Activated CD4-positive, alpha-beta T cell treated with anti-CD3 and anti-CD28 coated beads, Interleukin-10, Interleukin-2, amounts not matched to agents 100 ng/mL and 50 ng/mL, durations not matched to agents 16 hours and 8 hours (primary cell): ENCODE results near the gene CD276.
"Not testable (repeated sequence)": the region's sequence is repeated elsewhere in the genome, so short reads cannot be mapped to it uniquely, and the experiment has no call there.

Experiments
- DNase-seq: peaks from one replicate; pipeline ENCODE4 v3.0.0-alpha.2; 2020

CD276 gene

DNA sequence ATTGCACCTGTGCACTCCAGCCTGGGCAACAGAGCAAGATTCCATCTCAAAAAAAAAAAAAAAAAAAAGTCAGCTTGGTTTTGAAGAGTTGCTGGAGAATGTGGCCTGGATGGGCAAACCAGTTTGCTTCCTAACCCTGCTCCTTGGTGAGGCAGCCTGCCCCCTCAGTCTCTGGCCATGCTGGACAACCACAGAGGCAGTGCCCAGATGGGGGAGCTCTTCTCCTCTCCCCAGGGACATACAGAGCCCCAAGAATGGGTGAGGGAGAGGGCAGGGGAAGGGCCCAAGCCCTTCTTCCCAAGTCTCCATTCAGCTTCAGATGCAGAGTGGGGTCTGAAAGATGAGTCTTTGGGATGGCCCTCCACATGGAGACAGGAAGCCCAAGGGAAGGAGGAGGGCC, 27.9 kb downstream of the CD276 start:
- DNase-seq, result no peak

DNA sequence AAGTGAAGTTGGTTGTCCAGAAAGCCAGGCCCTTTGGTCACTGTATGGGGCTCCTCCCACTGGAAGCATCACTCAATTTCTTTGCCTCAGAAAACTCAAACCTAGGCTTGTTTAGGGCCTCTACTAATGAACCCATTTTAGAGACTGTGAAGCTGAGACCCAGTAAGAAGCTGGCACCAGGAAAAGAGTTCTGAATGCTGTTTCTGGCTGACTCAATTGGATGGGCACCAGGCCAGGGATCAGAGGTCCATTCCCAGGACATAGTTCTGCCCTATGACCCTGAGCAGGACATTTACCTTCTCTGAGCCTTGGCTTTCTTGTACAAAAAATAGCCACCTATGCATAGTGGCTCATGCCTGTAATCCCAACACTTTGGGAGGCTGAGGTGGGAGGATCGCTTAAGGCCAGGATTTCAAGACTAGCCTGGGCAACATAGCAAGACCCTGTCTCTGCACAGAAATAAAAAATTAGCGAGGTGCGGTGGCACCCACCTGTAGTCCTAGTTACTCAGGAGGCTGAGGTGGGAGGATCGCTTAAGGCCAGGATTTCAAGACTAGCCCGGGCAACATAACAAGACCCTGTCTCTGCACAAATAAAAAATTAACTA, 30.6 kb downstream of the CD276 start:
- DNase-seq, result no peak

DNA sequence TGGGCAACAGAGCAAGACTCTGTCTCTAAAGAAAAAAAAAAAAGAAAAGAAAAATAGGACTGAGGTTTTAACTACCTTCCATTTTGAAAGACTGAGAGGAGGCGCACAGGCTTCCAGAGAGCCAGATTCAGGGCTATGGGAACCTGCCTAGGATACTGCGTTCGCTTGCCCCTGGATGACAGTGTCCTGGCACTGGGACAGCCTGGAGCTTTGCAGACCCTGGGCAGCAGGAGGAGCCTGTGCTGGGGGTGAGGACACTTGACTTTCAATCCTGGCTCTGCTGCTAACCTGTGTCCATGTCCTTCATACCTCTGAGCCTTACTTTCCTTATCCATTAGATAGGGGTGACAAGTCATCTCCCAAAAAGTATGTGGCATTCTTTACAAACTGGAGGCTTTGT, 31.2 kb downstream of the CD276 start:
- DNase-seq, result no peak

DNA sequence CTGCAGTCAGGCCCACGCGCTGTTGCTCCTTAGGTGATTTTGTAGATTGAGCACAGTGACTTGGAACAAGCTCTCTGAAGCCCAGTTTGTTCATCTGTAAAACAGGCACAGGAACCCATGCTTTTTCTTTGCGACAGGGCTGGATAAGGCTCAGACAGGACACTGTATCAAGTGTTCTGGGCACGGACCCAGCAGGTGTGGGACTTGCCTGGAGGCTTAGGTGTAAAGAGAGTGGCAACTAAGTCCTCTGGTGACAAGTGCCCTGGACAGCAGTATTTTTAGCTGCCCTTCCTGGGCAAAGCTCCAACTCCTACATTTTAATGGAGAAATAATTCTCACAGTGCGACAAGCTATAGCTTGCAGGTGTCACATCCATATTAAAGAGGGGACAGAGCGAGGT, 32.2 kb downstream of the CD276 start:
- no peak for DNase-seq

DNA sequence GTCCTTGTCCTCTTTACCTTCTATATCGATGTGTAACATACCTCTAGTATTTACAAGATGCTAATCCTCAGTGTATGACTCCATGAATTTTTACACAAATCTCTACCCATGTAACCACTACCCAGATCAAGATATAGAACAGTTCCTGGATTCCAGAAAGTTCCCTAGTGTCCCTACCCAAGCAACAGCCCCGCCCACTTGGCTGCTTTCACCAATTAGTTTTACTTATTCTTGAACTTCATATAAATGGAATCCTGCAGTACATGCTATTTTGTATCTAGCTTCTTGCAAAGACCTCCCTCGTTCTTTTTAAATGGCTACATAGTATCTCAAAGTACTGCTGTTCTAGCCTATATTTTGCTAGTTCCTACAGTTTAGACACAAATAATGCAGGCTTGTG, 33.0 kb downstream of the CD276 start:
- no peak for DNase-seq

DNA sequence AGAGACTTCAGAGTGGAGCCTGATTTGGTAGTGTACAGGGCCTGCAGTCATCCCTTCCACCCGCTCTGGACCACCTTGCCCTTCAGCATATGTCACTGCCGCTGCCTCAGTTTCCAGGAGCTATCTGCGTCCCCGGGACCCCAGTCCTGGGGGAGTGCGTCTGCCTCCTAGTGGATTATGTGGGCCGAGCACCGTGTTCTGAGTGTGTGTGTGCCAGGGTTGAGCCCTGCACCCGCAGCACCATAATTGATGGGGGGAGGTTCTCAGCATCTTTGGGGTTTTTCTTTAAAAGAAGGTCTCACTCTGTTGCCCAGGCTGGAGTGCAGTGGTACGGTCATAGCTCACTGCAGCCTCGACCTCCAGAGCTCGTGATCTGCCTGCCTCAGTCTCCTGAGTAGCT, 33.6 kb downstream of the CD276 start:
- DNase-seq, result no peak

DNA sequence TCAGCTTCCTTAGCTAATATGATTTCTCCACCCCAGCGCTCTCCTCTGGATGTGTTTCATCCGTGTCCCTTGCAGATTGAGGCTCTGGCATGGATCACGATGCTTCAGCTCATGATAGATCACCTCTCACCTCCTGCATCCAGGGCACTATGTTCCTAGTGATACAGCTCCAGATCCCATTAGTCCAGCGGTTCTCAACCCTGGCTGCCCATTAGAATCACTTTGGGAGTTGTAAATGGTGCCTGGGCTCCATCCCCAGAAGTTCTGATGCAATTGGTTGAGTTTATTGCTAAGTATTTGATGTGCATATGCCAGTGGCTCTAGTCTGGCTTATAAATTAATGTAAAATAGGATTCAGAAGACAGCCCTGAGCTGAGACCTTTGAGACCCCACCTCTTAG, 34.5 kb downstream of the CD276 start:
- DNase-seq, result no peak

DNA sequence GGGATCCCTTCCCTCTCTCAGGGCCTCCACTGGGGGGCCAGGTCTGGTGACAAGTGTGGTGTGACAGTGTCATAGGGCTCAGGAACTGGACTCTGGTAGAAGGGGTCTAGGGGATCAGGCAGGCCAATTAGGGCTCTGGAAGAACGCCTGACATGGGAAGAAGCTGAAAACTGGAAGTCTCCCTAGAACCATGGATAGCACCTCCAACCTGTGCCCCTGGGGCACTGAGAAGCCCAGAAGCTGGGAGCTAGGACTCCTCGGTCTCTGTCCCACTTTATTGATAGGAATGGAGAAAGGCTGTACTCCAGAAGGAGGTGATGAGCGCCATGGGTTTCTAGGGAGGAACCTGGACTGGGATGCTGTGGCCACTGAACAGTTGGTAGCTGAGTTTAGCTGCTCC, 38.2 kb downstream of the CD276 start:
- no peak for DNase-seq

DNA sequence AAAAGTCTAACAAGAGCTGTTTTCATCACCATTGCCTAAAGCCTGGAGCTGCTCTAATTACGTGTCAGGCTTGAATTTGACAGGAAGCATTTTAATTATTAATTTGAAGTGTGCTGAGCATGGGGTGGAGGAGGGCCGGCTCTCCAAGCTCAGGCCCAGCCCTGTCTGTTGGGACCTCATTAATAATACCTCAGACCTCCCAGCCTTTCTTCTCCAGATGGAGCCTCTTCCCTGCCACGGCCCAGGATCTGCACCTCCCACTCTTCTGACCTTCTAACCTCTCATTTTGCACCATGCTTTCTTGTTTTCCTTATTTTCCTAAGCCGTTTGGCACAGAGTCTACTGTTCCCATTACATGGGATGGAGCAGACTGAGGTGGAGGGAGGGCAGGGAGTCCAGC, 39.0 kb downstream of the CD276 start:
- no peak for DNase-seq

DNA sequence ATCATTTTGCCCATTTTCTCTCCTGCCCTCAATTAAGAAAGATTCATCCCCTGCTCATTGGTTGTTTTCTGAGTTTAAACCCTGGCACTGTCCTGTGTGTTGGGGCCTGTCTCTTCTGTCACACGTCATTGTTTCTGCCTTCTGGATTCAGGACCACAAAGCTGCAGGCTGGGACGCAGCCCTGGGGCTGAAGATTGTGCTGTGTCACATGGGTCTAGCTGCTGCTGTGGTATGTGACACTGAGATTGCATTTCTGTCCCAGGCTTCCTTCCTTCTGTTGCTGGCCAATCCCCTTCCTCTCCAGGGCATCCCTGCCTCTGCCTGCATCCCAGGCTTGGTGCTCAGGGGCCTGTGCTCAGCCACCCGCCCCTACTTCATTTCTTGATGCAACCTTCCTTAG, 40.0 kb downstream of the CD276 start:
- DNase-seq, result no peak

DNA sequence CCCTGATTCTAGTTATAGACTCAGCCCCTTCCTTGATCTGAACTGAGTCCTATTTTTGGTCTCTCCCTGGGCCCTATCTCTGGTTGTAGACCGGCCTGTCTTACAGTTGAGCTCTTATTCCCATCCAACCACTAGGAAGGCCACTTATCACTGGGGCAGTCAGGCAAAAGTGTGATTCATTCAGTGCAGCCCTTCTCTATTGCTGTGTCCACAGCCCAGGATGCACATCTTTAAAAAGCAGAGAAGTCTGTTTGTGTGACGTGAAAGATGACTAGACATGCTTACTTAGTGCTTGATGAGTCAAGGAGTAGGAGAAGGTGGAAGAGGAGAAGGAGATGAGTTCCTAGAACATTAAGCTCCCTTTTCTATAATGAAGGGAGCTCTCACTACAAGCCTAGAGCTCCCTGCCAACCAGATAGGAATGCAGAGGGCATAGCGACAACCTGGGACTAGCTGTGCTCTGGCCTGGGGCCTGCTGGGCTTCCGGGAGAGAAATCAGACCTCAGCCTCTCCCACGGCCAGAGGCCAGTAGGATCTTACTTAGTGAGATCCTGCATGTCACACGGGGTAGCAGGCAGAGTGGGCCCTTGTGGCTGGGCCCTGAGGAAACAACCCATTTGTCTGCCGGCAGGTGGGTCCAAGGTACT, 43.3 kb downstream of the CD276 start:
- no peak for DNase-seq

DNA sequence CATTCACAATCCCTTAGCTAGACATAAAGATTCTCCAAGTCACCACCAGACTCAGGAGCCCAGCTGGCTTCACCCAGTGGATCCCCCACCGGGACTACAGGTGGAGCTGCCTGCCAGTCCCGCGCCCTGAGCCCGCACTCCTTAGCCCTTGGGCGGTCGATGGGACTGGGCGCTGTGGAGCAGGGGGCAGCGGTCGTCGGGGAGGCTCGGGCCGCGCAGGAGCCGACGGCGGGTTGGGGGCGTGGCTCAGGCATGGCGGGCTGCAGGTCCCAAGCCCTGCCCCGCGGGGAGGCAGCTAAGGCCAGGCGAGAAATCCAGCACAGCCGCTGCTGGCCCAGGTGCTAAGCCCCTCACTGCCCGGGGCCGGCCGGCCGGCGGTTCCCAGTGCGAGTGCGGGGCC, 47.9 kb downstream of the CD276 start:
- DNase-seq, result not testable (repeated sequence)

DNA sequence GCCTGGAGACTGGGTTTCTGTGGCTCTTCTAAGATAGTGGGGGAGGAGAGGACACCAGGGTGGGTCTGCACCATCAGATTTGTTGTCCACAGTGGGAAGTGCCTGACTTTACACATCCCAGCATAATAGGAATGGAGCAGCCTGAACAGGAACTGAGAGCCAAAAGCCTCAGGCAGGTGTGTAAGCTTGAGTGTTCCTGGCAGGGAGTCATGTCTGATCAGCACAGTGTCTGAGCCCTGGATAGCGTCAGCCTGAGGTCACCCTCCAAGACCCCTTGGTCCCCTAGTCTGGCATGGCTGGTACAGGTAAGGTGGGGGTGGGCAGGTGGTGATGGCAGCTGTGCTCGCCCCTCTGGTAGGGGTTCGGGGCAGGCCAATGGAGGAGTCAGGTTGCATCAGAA, 48.7 kb downstream of the CD276 start:
- DNase-seq, result no peak

DNA sequence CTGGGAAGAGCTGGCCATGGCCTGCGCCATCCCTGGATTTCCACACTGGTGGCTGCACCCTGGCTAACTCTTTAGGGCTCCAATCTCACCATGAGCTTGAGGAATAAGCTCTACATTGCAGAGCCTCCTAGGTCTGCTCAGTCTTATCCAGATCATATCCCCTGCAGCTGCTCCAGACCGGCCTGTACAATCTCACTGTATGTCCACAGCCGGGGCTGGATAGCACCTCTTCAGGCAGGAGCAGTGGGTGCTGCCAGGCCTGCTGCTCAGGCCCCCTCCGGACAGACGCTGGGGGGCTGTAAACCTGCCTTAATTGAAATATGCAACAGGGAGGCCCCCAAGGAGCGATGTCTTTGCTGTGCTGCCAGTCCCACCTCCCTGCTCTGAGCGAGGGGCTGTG, 53.4 kb downstream of the CD276 start:
- DNase-seq, result no peak

DNA sequence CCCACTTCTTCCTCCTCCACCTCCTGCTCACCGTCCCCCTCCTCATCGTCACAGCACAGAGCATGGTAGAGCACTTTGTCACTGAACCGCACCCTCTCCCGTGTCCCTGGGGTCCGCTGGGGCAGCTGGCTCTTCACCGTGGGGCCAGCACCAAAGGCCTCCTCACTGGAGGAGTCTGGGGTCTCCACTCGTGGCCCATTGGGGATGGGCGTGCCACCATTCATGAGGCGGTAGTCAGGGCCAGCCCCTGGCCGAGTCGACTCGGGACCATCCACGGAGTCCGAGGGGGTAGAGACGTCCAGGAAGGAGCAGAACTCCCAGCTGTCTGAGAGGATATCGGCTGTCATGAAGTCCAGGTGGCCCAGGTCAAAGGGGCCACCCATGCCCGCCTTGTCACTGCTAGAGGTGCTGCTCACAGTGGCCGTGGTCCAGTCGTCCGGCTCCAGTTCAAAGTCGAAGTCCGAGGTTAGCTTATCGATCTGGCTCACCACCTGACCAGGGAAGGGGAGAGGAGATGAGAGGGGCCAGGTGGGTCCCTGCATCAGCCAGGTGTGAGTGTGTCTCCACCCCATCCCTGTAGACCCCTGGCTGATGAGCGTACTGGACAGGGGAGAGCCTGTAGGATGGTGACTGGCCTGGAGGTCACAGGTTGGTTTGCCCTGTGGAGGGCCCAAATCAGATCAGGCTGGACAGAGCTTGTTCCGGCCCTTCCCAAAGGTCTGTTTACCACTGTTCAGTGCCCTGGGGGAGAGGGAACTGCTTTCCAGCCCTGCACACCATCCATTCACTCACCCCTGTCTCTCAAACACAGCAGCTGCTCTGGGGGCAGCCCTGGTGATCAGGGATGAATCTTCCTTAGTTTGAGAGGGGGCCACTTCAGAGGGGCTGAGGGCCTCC, 56.2 kb downstream of the CD276 start:
- DNase-seq, result no peak

DNA sequence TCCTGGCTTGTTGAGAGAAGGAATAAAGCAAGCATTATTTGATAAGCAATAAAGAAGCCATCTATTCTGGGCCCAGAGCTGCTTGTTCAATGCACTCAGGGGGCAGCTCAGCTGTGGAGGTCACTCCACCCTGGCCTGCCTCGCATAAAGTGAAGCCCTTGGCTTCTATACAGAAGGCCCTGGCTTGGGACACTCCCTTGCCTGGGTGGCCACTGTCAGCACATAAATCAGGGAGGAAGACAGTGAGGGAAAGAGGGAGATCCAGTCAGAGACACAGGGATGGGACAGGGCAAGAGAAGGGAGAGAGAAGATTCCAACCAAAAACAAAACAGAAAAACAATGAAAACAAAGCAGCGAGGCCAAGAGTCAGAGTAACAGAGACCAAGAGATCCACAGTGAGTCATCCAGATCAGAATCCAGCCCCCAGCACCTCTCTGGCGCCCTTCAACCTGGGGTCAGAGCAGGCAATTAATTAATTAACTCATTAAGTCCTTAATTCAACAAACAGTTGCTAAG, 57.2 kb downstream of the CD276 start:
- DNase-seq, result no peak

DNA sequence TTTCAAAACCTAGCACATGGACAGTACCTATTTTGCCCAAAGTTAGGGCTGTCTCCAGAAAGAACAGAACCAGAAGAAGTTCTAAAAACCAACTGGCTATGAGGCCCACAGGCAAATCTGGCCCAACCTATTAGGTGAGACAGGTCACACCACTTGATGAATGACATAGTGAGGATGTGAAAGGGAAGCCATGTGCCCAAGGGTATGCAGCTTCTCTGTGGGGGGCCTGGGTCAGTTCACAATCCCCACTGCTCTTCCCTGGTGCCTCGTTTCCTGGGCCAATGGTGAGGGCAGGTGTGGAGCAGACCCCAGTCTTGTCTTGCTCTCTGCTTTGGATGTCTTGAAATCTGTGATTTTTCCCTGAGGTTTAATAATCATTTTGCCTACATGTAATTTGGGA, 60.1 kb downstream of the CD276 start:
- no peak for DNase-seq

DNA sequence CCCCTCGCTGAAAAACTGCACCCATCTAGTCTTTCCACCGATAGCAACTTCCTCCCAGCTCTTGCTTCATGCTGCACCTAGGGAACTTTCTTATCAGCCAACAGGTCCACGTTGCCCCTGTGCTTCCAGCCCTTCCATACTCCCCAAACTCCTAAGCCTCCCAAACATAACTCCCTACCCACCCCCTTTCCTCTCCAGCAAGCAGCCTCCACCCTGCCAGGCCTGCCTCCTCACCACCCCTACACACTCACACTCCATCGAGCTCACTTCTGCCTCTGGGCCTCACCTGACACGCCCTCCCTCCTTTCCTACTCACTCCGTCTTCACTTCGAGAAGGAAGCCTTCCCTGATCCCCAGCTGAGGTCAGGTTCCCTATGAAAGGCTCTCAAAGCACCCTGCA, 60.9 kb downstream of the CD276 start:
- no peak for DNase-seq

DNA sequence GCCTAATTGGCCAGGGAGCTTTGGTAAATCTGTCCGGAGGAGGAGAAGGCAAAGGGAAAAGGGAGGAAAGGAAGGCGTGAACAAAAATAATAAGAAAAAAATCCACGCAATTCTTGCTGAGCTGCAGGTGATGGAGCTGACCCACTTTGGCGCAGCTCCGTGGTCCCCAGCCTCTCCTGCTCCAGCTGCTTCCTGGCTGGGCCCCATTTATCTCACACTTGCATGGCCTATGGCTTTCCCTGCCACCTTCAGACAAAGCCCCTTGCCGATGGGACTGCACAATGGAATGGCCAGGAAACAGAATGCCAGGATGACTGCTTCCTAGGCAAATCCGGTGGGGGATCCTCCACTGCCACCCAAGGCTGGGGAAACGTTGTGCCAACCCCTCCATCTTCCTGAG, 62.1 kb downstream of the CD276 start:
- DNase-seq, result no peak

DNA sequence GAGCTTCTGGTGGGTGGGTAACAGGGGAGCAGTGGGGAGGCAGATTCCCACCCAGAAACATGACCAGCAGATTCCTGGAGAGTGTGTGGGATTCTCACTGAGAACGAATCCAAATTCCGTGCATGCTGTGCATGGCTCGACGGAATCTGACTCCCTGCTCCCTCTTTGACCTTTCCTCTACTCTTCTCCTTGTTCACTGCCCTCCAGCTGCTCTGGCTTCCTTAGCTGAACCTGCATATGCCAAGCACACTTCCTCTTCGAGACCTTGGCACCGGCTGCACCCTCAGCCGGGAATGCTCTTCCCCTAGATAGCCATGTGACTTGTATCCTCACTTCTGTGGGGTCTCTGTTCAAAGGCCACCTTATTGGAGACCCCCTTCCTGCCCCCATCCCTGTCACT, 62.7 kb downstream of the CD276 start:
- no peak for DNase-seq

DNA sequence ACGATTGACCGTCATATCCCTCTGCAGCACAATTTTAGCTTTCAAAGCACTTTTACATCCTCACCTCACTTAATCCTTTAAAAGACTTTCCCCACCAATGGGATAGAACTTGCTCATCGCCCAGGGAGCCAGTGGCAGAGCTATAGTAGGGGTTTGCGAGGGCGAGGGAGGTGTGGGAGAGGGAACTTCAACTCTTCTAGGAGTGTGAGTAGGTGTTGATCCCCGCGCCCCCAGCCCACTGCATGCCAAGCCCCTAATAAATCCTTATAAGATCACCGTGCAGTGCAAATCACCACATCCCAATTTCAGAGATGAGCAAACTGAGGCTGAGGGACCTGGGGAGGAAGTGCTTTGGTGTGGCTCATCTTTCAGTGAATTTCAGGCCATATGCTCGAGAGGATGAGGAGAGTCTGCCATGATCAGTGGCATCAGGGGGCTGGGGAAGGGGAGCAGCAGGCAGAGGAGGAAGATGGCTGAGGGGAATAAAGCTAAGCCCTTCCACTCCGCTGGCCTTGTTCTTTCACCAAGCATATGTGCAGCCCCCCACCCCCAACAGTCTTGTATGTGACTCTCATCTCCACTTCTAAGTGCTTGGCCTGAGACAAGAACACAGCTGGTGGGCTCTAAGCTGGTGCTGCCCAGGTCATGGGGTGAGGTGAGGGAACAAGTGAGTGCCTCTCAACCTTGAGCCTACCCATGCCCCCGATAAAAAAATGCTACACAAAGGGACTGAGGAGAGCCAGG, 63.8 kb downstream of the CD276 start:
- no peak for DNase-seq

DNA sequence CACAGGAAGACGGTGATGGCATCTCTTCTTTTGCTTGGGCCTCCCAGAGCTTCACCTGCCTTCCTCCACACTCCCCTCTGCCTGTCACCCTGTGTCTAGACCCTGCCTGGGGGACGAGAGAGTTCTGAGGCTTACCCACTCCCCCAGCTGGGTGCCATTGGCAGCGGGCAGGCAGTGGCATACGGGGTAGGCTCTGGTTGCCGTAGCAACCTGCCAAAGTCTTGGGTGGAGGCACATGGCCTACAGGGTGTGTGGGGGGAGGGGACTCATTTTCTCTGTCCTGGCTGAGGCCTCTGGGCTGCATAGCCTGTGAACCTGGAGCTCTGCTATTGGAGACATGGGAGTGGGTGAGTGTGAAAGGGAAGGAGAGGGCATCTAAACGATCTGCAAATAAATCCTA, 64.5 kb downstream of the CD276 start:
- no peak for DNase-seq

DNA sequence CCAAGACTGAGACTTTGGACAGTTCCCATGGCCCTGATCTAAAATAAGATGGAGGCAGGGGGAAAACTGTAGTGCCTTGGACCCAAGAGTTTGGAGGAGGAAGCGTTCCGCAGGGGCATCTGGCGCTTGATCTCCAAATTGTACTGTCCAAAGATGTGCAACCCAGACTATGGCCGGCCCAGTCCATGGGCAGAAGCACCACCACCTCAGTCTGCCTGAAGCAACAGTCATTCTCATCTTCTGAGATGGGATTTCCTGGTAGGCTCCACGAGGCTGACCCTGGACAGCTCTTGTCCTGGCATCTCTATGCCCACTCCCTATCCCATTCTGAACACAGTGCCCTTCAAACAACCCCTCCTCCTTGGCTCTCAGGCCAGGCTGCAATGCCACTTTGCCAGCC, 65.3 kb downstream of the CD276 start:
- no peak for DNase-seq
